ENCODE results near the gene GOLGA8M.
"Not testable (repeated sequence)": the region's sequence is repeated elsewhere in the genome, so short reads cannot be mapped to it uniquely, and the experiment has no call there.

The GOLGA8M gene, protein sequence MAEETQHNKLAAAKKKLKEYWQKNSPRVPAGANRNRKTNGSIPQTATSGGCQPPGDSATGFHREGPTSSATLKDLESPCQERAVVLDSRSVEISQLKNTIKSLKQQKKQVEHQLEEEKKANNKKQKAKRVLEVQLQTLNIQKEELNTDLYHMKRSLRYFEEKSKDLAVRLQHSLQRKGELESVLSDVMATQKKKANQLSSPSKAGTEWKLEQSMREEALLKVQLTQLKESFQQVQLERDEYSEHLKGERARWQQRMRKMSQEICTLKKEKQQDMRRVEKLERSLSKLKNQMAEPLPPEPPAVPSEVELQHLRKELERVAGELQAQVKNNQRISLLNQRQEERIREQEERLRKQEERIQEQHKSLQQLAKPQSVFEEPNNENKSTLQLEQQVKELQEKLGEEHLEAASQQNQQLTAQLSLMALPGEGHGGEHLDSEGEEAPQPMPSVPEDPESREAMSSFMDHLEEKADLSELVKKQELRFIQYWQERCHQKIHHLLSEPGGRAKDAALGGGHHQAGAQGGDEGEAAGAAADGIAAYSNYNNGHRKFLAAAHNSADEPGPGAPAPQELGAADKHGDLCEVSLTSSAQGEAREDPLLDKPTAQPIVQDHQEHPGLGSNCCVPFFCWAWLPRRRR

DNA sequence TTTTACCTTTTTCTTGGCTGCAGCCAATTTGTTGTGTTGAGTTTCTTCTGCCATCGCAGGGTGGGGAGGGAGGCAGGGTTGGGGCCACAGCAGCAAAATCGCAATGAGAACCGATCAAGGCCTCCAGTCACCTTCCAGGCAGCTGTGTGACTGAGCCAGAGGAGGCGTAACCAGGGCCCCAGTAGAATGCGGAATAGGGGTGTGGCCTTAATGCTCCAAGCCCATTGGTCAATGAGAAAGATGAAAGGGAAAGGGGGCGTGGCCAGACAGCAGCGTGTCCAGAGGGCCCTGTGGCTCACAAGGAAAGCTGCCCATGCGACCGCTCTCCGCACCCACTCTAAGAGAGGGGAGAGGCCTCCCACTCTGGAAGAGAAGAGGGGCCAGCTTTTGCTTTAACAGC, at the start of gene GOLGA8M:
Gene GOLGA8M, minus strand, starts transcription at position 152 of the 400 bp plus-strand sequence. Its CDS starts 98 bp downstream, at position 54.
- H3K36me3 Mint-ChIP-seq; H3K27ac Mint-ChIP-seq; H3K4me3 Mint-ChIP-seq; H3K4me1 Mint-ChIP-seq; H3K27me3 Mint-ChIP-seq; H3K9me3 Mint-ChIP-seq; ATAC-seq (replicated peaks); DNase-seq: not testable (repeated sequence)

DNA sequence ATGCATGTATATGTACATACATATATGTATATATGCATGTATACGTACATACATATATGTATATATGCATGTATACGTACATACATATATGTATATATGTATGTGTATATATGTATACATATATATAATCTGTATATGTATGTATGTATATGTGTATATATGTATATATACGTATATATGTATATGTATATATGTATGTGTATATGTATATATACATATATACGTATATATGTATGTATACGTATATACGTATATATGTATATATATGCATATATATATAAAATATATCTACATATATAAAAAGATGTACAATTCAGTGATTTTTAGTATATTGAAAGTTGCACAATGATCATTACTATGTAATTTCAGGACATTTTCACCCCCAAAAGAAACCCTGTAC, 30.7 kb upstream of the GOLGA8M start:
- not testable (repeated sequence) for H3K4me1 Mint-ChIP-seq; H3K27me3 Mint-ChIP-seq; DNase-seq; H3K36me3 Mint-ChIP-seq; H3K4me3 Mint-ChIP-seq; ATAC-seq (replicated peaks); H3K27ac Mint-ChIP-seq; H3K9me3 Mint-ChIP-seq

DNA sequence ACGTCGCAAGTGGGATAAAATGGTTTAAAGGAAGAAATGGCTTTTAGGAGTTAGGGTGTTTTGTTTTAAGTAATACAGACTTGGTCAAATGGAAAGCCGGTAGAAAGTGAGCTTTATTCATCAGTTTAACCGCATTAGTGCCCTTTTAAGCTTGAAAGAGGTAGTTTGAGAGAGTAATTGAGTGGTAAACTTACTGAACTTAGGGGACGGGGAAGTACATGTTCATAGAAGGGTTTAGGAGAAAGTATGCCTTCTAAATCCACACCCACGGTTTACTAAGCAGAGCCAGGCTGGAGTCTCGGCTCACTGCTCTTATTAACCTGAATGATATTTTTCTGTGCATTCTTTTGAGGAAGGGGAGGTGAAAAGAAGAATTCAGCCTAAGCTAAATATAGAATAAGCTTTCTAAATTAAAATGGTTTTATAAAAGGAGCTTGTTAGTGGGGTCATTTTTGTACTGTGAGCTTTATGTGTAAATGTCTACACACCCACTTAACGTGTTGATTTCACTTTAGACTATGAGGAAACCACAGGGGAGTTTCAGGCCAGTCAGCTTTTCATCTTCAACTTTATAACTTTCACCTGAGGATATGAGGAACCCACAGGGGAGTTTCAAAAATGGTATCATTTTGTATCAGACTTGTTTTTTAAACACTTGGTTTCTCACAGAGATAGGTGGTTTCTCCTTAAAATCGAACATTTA, 26.5 kb upstream of the GOLGA8M start:
- ATAC-seq (replicated peaks) (peak; percentile 75 to 79), DNase-seq (peak; percentile 43)
- H3K4me3 Mint-ChIP-seq, result peak overlapping the region; percentile 80 to 88
- peak overlapping the region; percentile 92 for H3K27ac Mint-ChIP-seq
- not testable (repeated sequence) for H3K27me3 Mint-ChIP-seq, H3K4me1 Mint-ChIP-seq, H3K9me3 Mint-ChIP-seq, H3K36me3 Mint-ChIP-seq

DNA sequence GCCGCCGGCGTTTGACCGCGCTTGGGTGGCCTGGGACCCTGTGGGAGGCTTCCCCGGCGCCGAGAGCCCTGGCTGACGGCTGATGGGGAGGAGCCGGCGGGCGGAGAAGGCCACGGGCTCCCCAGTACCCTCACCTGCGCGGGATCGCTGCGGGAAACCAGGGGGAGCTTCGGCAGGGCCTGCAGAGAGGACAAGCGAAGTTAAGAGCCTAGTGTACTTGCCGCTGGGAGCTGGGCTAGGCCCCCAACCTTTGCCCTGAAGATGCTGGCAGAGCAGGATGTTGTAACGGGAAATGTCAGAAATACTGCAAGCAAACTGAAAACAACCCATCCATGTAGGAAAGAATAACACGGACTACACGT, 26.0 kb upstream of the GOLGA8M start:
- peak in 1 of 2 donors; percentile 65 for ATAC-seq (replicated peaks)
- H3K4me1 Mint-ChIP-seq, H3K27me3 Mint-ChIP-seq, H3K9me3 Mint-ChIP-seq, DNase-seq, H3K36me3 Mint-ChIP-seq: not testable (repeated sequence)
- Mint-ChIP-seq H3K27ac (peak overlapping the region; percentile 92), H3K4me3 (peak overlapping the region; percentile 80 to 88)

DNA sequence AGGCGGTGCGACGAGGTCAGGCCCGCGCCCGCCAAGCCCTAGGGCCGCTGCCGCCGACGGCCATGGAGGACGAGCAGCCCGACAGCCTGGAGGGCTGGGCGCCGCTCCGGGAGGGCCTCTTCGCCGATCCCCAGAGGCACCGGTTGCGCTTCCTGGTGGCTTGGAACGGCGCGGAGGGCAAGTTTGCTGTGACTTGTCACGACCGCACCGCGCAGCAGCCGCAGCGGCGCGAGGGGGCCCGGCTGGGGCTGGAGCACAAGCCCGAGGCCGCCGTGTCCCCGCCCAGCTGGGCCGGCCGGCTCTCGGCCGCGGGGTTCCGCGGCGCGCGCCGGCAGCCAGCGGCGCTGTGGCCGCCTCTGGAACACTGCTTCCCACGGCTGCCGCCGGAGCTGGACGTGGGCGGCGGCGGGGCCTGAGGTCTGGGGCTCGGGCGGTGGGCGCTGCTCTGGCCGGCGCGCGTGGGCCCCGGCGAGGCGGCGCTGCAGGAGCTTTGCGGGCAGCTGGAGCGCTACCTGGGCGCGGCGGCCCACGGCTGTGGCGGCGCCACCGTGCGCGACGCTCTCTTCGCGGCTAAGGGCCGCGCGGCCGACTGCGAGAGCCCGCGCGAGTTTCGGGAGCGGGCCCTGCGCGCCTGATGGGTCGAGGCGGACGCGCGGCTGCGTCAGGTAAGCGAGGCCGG, 25.4 kb upstream of the GOLGA8M start:
- Mint-ChIP-seq H3K27ac (peak overlapping the region; percentile 71), H3K4me3 (peak overlapping the region; percentile 64 to 80)
- DNase-seq, result peak; percentile 39
- ATAC-seq (replicated peaks), result peak; percentile 61 to 69
- H3K36me3 Mint-ChIP-seq, H3K4me1 Mint-ChIP-seq, H3K9me3 Mint-ChIP-seq, H3K27me3 Mint-ChIP-seq: not testable (repeated sequence)

DNA sequence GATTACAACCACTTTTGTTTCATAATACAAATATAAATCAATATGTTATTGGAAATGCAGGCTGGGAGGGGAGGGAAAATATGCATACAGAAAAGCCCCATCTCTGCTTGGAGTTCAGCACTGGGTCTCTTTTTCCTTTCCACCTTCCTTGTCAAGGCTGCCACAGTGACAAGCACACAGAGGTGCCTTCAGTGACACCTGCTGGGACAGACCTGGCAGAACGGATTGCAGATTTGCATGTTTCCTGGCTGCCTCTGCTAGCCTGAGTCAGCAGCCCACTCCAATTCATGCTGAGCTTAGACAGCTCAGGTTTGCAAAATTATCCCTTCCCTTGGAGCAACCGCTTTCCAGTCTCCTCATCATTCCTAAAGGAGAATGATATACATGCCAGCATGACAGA, 15.8 kb upstream of the GOLGA8M start:
- not testable (repeated sequence) for H3K9me3 Mint-ChIP-seq; H3K27me3 Mint-ChIP-seq; ATAC-seq (replicated peaks); H3K27ac Mint-ChIP-seq; H3K4me3 Mint-ChIP-seq; DNase-seq; H3K36me3 Mint-ChIP-seq; H3K4me1 Mint-ChIP-seq

DNA sequence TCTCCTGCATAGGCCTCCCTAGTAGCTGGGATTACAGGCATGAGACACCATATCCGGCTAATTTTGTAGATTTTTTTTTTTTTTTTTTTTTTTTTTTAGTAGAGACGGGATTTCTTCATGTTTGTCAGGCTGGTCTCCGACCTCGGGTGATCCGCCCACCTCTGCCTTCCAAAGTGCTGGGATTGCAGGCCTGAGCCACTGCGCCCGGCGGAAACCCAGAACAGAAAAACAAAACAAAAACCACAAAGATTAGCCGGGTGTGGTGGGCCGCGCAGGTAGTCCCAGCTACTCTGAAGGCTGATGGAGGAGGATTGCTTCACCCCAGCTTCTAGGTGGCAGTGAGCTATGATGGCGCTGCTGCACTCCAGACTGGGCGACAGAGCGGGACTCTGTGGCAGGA, 14.8 kb upstream of the GOLGA8M start:
- not testable (repeated sequence) for H3K4me3 Mint-ChIP-seq; H3K9me3 Mint-ChIP-seq; ATAC-seq (replicated peaks); H3K4me1 Mint-ChIP-seq; H3K36me3 Mint-ChIP-seq; H3K27ac Mint-ChIP-seq; DNase-seq; H3K27me3 Mint-ChIP-seq

DNA sequence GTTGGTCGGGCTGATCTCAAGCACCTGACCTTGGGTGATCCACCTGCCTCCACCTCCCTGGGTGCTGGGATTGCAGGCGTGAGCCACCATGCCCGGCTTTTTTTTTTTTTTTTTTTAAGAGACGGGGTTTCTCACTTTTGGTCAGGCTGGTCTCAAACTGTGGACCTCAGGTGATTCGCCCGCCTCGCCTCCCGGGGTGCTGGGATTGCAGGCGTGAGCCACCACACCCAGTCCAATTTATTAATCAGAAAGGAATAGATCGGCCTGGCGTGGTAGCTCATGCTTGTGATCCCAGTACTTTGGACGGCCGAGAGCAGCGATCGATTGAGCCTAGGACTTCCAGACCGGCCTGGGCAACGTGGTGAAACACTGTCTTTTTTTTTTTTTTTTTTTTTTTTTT, 13.9 kb upstream of the GOLGA8M start:
- peaks cover 0 to 4% of the 10 kb centered on the region in 2 donors for H3K4me1 Mint-ChIP-seq
- no peak for ATAC-seq (replicated peaks)
- H3K27me3 Mint-ChIP-seq, result no peaks in the 10 kb centered on the region
- no peak overlapping the region for H3K4me3 Mint-ChIP-seq
- H3K9me3 Mint-ChIP-seq, result no peaks in the 10 kb centered on the region
- no peak for DNase-seq
- no peaks in the 10 kb centered on the region for H3K36me3 Mint-ChIP-seq
- H3K27ac Mint-ChIP-seq, result no peak overlapping the region

DNA sequence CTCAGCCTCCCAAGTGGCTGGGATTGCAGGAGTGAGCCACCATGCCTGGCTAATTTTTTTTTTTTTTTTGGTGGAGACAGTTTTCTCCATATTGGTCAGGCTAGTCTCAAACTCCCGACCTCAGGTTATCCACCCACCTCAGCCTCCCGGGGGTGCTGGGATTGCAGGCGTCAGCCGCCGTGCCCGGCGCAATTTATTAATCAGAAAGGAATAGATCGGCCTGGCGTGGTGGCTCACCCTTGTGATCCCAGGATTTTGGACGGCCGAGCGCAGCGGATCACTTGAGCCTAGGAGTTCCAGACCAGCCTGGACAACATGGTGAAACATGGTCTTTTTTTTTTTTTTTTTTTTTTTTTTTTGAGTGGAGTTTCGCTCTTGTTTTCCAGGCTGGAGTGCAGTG, 13.3 kb upstream of the GOLGA8M start:
- Mint-ChIP-seq H3K27ac (no peak overlapping the region), H3K27me3 (no peaks in the 10 kb centered on the region), H3K4me1 (peaks cover 0 to 4% of the 10 kb centered on the region in 2 donors), H3K36me3 (no peaks in the 10 kb centered on the region), H3K4me3 (no peak overlapping the region), H3K9me3 (no peaks in the 10 kb centered on the region)
- no peak for ATAC-seq (replicated peaks)
- DNase-seq, result no peak

DNA sequence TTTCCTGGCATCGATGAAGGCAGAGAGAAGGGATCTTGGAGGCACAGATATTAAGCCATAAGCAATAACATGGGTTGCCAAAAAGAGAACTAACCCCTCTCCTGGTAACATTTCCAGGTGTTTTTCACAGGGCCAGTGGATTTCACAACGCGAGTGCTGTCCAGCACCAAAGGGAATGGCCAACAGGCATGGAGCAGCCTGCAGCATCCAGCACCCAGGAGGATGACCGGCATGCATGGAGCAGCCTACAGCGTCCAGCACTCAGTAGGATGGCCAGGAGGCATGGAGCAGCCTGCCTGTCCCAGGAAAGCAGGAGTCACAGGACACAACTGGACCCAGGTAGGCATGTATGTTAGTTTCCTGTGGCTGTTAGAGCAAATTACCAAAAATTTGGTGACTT, 11.8 kb upstream of the GOLGA8M start:
- H3K36me3 Mint-ChIP-seq; H3K4me3 Mint-ChIP-seq; H3K27ac Mint-ChIP-seq; H3K4me1 Mint-ChIP-seq; H3K27me3 Mint-ChIP-seq; H3K9me3 Mint-ChIP-seq; DNase-seq; ATAC-seq (replicated peaks): not testable (repeated sequence)

DNA sequence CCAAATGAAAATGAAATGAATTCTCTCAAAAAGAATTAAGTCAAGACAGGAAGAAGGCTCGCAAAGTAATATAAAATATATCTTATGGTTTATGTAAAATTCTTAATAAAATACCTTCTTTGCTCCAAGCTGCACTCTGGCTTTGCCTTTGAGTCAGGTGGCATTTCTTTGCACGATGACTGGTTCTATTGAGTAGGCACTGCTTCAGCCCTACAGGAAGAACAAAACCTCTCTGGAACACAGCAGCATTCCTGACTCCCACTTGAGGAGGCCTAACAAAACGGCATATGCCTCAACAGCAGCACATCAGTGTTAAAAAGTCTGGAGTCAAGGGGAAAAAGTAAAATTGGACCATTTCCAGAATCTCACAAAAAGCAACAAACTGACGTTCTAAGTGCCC, 7.4 kb upstream of the GOLGA8M start:
- not testable (repeated sequence) for H3K27me3 Mint-ChIP-seq

DNA sequence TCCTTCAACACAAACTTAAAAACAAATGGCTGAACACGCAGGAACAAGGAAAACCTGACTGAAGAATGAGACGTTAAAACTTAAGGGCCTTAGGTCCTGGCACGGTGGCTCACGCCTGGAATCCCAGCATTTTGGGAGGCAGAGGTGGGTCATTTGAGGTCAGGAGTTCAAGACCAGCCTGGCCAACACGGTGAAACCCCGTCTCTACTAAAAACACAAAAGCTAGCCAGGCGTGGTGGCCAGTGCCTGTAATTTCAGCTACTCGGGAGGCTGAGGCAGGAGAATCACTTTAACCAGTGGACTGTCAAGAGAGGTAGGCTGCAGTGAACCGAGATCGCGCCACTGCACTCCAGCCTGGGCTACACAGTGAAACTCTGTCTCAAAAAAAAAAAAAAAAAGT, 6.4 kb upstream of the GOLGA8M start:
- H3K27ac Mint-ChIP-seq; H3K4me1 Mint-ChIP-seq; H3K4me3 Mint-ChIP-seq; H3K27me3 Mint-ChIP-seq; H3K36me3 Mint-ChIP-seq; DNase-seq; ATAC-seq (replicated peaks); H3K9me3 Mint-ChIP-seq: not testable (repeated sequence)

More for the DNA sequence above, 7.4 kb upstream of the GOLGA8M start:
- H3K4me3 Mint-ChIP-seq; H3K36me3 Mint-ChIP-seq; H3K27ac Mint-ChIP-seq; ATAC-seq (replicated peaks); H3K4me1 Mint-ChIP-seq; DNase-seq; H3K9me3 Mint-ChIP-seq: not testable (repeated sequence)

DNA sequence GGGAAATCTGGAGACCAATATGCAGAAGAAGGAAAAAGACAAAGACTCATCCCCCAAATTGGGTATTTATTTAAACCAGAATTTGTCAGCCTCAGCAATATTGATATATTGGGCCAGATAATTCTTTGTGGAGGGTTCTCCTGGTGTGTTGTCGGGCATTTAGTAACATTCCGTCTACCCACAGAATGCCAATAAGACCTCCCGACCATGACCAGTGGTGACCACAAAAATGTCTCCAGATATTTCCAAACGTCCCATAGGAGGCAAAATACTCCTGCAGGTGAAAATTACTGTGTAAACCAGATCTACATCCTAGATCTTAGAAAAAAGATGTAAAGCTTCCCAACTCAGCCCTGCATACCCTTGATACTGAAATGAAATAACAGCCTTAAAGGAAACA, 2.0 kb upstream of the GOLGA8M start:
- H3K27me3 Mint-ChIP-seq; H3K4me1 Mint-ChIP-seq; DNase-seq; H3K4me3 Mint-ChIP-seq; H3K9me3 Mint-ChIP-seq; H3K36me3 Mint-ChIP-seq; H3K27ac Mint-ChIP-seq; ATAC-seq (replicated peaks): not testable (repeated sequence)

DNA sequence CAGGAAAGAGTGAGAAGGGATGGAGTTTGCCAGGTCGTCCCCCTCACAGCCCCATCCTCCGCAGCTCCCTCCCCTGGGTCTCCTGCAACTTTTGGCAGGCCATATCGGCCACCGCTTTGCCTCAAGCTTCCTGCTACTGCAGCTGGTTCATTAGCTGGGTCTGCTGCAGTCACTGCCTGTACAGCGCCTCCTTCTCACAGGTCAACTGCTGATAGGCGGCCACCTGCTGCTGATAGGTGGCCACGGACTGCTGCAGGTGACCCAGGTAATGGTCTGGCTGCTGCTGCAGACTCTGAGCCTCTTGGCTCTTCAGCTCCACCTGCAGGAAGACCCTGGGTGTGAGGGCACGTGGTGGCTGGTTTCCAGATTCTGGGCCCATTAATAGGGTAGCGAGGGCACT, 8.3 kb downstream of the GOLGA8M start:
- ATAC-seq (replicated peaks); H3K36me3 Mint-ChIP-seq; H3K27ac Mint-ChIP-seq: not testable (repeated sequence)

More for the DNA sequence above, 8.3 kb downstream of the GOLGA8M start:
- not testable (repeated sequence) for H3K9me3 Mint-ChIP-seq, H3K27me3 Mint-ChIP-seq, H3K4me3 Mint-ChIP-seq, H3K4me1 Mint-ChIP-seq, DNase-seq
